Measurements from ENCODE around the gene ZNF385A. TPM values are rescaled to one million over a fixed set of nuclear protein-coding genes. Genes with fewer than 3 reads are reported as not detected.

Gene ZNF385A
- total RNA-seq, 1 donor from 2014 or later: 15.6 TPM

DNA sequence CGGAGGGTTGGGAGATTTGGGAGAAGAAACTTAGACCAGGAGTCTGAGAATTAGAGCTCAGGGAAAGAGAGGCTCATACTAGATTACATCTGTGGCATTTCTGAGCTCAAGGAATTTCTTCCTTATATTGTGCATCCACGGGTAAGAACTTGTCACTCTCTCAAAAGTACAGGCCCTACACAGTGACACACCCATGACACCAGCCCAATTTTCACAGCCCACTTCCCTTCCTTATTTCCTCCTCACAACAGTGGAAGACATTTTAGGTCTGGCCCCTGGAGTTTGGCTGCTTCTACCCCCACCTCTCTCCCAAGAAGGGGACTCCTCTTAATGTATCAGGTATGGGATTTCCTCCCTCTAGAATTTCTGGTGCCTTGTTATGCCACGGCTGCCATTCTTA, 9.2 kb upstream of the ZNF385A start:
- no peaks in the 10 kb centered on the region for H3K9me3 Mint-ChIP-seq (ENCODE audit: unreplicated experiment)
- peaks cover 53% of the 10 kb centered on the region for H3K36me3 Mint-ChIP-seq (ENCODE audit: low read depth, unreplicated experiment)
- TF ChIP-seq, protein P1, sequence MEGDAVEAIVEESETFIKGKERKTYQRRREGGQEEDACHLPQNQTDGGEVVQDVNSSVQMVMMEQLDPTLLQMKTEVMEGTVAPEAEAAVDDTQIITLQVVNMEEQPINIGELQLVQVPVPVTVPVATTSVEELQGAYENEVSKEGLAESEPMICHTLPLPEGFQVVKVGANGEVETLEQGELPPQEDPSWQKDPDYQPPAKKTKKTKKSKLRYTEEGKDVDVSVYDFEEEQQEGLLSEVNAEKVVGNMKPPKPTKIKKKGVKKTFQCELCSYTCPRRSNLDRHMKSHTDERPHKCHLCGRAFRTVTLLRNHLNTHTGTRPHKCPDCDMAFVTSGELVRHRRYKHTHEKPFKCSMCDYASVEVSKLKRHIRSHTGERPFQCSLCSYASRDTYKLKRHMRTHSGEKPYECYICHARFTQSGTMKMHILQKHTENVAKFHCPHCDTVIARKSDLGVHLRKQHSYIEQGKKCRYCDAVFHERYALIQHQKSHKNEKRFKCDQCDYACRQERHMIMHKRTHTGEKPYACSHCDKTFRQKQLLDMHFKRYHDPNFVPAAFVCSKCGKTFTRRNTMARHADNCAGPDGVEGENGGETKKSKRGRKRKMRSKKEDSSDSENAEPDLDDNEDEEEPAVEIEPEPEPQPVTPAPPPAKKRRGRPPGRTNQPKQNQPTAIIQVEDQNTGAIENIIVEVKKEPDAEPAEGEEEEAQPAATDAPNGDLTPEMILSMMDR (IDR thresholded peaks at IDR 0.05; ENCODE audit: unreplicated experiment): no peak
- peaks cover 19% of the 10 kb centered on the region for H3K27me3 Mint-ChIP-seq (ENCODE audit: unreplicated experiment)
- H3K4me1 Mint-ChIP-seq (ENCODE audit: unreplicated experiment): peaks cover 69% of the 10 kb centered on the region
- H3K27ac Mint-ChIP-seq (ENCODE audit: unreplicated experiment): peak overlapping the region; percentile 49
- no peak overlapping the region for H3K4me3 Mint-ChIP-seq (ENCODE audit: unreplicated experiment)
- DNase-seq (ENCODE audit: low spot score): no peak

DNA sequence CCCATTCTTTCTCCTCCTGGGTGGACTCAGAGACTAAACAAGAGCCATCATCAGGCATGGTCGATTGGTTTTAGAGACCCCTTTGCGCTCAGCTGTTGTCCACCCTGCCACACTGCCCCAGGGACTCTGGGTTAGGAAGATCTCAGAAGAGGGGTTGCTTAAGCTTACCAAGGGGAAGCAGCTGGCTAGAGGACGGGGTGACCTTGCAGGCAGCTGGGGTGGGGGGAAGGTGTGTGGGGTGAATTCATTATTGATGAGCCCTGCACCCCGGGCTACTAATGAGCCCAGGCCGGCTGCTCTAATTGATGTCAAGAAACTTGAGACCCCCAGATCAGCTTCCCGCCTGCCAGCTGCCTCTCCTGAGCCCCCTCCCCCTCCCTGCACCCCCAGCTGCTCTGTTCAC, 8.7 kb upstream of the ZNF385A start:
- H3K27me3 Mint-ChIP-seq (ENCODE audit: unreplicated experiment): peaks cover 19% of the 10 kb centered on the region
- peaks cover 67% of the 10 kb centered on the region for H3K4me1 Mint-ChIP-seq (ENCODE audit: unreplicated experiment)
- H3K9me3 Mint-ChIP-seq (ENCODE audit: unreplicated experiment): no peaks in the 10 kb centered on the region
- peaks cover 48% of the 10 kb centered on the region for H3K36me3 Mint-ChIP-seq (ENCODE audit: low read depth, unreplicated experiment)
- H3K4me3 Mint-ChIP-seq (ENCODE audit: unreplicated experiment): no peak overlapping the region
- H3K27ac Mint-ChIP-seq (ENCODE audit: unreplicated experiment): no peak overlapping the region
- TF ChIP-seq, protein P1 (IDR thresholded peaks at IDR 0.05; ENCODE audit: unreplicated experiment): no peak
- no peak for DNase-seq (ENCODE audit: low spot score)

DNA sequence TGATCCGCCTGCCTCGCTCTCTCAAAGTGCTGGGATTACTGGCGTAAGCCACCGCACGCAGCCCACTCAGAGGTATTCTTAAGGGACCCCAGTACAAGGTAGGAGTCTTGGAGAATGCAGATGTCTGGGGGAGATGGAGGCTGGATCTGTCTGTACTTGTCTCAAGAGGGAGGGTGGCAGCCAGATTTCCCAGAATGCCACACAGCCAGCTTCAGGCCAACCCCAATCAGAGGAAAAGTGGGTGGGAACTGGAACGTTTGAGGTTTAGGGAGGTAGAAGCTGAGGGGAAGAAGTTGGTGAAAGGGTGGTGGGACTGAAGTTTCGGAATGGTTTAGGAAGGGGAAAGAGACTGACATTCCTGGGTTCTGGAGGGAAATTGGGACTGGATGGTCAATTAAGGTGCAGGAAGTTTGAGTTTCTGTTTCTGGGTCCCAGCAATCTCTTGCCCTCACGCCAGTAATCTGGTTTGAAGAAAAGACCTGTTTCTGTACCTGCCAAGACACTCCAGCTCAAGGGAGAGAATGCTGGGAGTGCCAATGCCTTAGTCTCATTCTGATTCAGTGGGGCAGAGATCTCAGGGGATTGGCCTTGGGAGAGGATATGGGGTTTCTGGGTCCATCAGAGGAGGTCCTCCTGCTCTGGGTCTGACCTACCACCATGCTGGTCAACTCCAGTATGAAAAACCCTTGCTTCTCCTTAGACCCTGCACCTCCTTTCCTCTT, 8.1 kb upstream of the ZNF385A start:
- no peak for DNase-seq (ENCODE audit: low spot score)
- no peaks in the 10 kb centered on the region for H3K9me3 Mint-ChIP-seq (ENCODE audit: unreplicated experiment)
- TF ChIP-seq, protein P1 (IDR thresholded peaks at IDR 0.05; ENCODE audit: unreplicated experiment): no peak
- peak overlapping the region; percentile 91 for H3K27ac Mint-ChIP-seq (ENCODE audit: unreplicated experiment)
- peaks cover 42% of the 10 kb centered on the region for H3K36me3 Mint-ChIP-seq (ENCODE audit: low read depth, unreplicated experiment)
- H3K27me3 Mint-ChIP-seq (ENCODE audit: unreplicated experiment): peaks cover 22% of the 10 kb centered on the region
- H3K4me1 Mint-ChIP-seq (ENCODE audit: unreplicated experiment): peaks cover 66% of the 10 kb centered on the region
- peak overlapping the region; percentile 44 for H3K4me3 Mint-ChIP-seq (ENCODE audit: unreplicated experiment)

DNA sequence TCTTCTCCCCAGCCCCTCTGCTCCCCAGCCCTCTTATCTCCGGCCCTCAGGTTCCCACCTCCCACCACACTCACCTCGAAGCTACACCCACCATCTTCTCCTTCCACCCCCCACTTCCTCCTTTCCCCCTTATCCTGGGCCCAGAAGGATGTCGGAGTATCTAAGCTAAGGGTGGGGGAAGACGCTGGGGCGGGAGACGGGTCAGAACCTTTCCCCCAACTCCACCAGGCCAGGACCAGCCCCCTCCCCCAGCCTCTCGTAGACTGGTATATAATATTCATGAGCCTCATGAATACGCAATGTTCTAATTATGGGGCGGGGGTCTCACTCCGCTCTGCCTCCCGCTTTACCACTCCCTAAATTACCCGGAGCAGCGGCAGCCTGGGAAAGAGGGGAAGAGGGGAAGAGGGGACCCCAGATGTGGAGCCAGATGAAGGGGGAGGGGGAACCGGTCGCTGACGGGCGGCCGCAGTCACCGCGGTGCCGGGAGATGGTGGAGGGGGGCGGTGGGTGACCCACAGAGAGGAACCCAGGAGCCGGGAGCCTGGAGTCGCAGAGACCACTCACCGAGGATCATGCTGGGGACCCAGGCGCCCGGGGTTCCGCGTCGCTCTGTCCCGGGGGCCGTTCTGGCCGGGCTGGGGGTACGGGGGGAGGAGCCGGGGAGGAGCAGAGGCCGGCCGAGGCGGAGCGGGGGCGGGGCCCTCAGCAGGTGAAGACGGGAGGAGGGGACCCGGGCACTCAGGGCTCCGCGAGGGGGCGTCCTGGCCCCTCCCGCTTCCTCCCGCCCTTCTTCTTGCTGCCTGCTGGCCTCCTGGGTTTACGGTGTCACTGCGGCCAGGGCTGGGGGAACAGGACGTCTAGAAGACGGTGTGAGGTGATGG, 6.4 kb upstream of the ZNF385A start:
- H3K4me3 Mint-ChIP-seq (ENCODE audit: unreplicated experiment): peak overlapping the region; percentile 81
- H3K27me3 Mint-ChIP-seq (ENCODE audit: unreplicated experiment): peaks cover 22% of the 10 kb centered on the region
- H3K4me1 Mint-ChIP-seq (ENCODE audit: unreplicated experiment): peaks cover 64% of the 10 kb centered on the region
- no peaks in the 10 kb centered on the region for H3K9me3 Mint-ChIP-seq (ENCODE audit: unreplicated experiment)
- peak; percentile 71 for DNase-seq (ENCODE audit: low spot score)
- TF ChIP-seq, protein P1 (IDR thresholded peaks at IDR 0.05; ENCODE audit: unreplicated experiment): no peak
- peaks cover 28% of the 10 kb centered on the region for H3K36me3 Mint-ChIP-seq (ENCODE audit: low read depth, unreplicated experiment)
- H3K27ac Mint-ChIP-seq (ENCODE audit: unreplicated experiment): no peak overlapping the region
